Globus pallidus (tissue), 1 donor: Measurements from ENCODE around the gene MBP.
A peak's percentile ranks its signal among the peaks of the same experiment; 100 is the strongest.

Experiments used
- DNase-seq: peaks from one replicate; pipeline ENCODE4 v3.0.0-alpha.2; 2015; ENCODE audit warnings: low spot score

The MBP gene

DNA sequence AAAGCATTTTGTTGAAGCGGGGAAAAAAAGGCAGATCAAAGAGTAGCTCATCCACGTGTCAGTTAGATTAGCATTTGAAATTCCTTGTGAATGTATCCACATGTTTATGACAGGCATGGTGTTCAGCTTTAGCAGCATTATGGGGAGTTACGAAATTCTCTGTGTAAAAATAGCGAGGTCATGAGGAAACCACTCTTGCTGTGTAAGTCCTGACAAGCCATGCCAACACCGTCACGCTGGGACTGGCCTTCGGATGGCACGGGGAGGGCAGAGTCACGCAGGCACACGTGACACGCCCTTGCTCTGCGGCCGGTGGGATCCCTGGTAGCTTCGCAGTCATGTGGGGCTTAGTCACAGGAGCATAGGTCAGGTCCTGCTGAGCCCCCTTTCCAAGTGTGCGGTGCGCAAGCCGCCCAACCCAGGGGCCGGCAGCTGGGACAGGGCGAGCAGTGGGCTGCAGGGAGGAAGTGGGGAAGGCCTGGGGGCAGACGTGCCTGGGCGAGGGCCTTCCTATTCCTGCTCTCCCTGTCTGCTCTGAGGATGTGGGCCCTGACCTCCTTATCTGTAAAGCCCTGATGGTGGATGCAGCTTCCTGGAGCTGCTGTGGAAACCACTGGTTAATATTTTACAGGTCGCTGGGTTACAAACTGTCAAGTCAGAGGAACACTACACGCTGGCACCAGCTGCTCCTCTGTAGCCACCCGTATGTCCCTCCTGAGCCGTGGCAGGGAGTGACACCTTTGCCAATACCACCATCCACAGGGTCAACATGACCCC, 18.0 kb downstream of the MBP start:
- peak; percentile 65 for DNase-seq

DNA sequence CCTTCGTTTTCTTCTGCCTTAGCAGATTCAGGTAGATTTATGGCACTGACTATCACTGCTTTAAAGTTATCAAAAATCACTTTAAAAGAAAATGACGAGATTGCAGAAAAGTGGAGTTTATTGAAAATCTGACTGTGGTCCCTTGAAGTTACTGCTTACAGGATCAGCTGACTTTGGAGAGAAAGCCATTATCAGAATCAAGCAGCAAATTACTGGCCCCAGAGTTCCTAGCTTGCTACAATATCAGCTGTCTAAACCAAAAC, 18.5 kb downstream of the MBP start:
- DNase-seq, result no peak

DNA sequence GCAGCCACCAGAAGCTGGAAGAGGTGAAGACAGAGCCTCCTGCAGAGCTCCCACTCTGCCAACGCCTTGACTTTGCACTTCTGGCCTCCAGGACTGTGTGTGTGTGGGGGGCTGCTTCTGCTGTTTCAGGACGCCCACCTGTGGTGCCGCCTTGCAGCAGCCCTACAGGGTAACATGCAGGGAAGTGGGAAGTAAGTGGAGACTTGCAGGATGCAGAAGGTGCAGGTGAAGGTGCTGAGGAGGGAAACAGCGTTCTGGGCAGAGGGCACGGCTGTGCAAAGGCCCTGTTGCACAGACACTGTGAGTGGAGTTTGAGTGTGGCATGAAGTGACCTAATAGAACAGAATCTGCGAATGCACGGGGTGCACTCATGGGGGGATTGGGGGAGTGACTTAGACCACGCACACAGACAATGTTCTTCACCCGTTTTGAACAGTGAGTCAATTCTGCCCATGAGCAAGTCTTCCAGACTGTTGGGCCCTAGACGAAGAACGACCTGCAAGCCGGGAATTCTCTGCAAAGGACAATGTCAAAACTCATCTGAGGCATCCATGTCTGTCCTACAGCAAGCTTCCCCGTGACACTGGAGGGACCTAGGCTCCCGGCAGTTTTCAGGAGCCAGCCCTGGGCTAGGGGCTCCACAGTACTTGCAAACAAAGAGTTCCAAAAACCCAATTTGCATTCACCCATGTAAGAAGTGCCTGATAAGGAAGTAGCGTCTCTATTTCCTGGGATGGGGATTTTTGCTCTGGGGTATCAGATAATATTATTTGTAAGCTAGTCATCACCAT, 19.0 kb downstream of the MBP start:
- no peak for DNase-seq

DNA sequence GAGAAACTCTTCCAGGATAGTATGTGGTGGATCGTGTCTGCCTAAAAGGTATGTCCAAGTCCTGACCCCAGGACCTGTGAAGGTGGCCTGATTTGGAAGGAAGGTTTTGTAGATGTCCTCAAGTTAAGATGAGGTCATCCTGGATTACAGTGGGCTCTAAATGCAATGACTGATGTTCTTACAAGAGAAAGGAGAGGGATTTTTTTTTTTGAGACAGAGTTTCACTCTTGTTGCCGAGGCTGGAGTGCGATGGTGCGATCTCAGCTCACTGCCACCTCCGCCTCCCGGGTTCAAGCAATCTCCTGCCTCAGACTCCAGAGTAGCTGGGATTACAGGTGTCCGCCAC, 19.9 kb downstream of the MBP start:
- no peak for DNase-seq

DNA sequence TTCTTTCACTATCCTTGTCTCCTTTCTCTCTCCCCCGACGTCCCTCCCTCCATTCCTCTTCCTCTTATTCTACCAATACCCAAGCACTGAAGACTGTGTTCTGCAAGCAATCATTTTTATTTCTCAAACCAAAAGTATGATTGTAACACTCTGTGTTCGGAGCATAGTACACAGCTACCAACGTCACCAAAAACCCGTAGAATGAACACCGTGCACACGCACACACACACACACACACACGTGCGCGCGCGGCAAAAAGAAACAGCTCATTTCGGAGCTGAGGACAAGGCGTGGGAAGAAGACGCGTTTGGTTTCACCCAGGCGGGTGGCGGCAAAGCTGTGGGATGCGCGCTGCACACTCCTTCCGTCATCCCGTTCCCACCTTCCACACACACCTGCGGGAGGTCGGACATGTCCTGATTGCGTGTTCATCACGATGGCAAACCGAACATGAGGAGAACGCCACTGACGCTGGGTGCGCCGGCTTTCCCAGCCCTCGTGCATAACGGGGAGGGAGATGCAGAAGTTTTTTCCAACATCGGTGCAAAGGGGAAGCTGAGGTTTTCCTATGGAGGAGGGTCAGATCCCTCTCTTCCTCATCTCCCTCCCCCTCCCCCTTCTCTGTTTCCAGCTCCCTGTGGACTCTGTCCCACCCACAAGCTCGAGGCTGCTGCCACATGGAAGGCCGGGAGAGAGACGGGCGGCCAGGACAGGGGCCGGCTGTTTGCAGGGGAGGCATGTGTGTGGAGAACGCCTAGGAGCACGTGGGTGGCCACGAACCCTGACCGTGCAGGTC, 20.4 kb downstream of the MBP start:
- DNase-seq, result no peak

DNA sequence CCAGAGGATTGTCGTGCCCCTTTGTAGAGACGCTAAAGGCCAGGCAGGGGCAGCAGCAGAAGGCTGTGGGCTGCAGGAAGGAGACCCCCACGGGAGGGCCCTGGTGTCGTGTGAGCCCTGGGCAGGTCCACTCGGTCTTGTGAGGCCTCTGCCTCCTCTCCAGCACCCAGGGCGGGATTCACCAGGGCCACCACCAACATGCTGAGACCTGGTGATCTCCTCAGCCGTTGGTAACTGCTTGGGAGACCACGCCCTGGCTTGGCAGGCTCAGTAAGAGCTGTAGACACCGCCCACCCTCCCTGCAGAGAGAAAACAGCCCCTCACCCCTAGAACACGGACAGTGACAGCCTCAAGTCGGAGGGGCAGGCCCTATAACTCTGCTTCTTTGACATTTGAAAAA, 21.1 kb downstream of the MBP start:
- DNase-seq, result no peak

DNA sequence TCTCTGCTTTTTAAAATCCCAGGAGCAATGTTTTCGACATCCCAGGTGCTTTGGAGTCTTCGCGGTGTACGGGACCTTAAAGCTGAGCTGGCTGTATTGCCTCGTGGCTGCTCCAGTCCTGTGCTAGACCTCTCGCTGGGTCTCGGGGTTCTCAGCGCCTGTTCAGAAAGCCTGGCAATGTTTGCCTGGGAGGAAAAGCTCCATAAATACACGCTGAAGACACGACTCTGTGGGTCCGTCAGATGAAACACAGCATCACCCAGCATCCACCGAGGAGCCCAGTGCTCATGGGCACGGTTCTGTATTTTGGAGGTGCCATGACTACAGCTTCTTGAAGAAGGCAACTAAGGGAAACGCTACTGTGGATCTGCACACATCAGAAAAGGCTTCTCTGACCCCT, 21.6 kb downstream of the MBP start:
- DNase-seq, result no peak

DNA sequence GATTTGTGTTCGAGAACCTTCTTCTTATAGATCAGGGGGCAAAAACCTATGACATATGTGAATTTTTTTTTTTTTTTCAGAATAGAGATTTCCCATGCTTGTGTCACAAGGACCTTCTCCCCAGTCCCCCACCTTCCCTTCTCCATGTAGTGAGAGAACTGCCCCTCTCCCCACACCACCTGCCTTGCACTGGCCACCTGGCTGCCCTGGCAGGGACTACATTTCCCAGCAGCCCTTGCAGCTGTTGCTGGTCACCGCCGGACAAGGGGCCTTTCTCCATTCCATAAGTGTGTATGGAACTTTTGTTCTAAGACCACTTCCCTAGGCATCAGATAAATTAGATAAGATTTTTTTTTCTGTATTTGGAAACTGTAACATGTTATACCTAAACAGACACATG, 22.2 kb downstream of the MBP start:
- DNase-seq, result no peak

DNA sequence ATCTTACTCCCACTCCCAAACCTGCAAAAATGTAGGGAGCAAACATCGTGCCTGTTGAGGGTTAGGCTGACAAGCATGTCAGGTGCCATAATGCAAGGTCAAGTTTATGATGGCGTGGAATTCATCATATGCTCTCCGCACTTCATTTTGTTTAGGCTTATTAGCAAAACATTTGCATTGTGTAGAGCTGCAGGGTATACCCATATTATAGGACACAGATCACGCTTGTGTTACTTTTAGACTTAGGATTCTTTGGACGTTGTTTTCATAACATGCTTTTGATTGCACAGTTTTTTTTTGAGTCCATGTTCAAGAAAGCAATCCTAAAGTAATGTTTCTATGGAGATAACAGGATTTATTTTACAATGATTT, 22.9 kb downstream of the MBP start:
- no peak for DNase-seq

DNA sequence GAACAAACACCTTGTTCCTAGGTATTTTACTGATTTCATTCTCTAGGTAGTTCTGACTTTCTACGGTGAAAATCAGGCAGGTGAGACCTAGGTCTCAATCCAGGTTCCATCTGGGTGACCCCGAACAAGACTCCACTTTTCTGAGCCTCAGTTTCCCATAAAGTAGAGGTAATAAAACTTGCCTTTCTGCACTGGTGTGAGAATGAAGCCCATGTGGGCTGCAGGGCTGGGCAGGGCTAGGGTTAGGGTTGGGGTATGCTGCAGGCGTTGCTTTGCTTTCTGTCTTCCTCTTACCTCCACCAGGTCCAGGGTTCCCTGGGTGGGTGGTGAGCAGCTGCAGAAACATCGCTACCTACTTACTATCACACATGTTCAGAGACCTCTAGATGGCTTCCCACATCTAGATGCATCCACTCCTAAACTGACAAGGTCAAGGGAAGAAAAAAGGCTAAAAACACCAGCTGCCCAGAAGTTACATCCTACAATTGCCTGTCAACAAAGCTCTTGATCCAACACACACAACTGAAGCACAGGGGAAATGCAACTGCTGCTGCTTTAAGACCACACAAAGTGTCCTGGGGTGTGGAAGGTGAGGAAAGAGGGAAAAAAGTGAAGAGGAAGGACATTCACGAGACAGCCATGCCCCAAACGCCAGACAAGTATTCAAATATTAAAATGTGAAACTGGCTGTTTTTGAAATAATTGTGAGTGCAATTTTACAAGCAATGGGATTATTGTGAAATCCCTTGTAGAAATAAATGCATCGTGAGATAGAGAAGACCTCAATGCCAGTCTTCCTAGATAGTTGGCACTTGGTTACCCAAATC, 23.5 kb downstream of the MBP start:
- no peak for DNase-seq

DNA sequence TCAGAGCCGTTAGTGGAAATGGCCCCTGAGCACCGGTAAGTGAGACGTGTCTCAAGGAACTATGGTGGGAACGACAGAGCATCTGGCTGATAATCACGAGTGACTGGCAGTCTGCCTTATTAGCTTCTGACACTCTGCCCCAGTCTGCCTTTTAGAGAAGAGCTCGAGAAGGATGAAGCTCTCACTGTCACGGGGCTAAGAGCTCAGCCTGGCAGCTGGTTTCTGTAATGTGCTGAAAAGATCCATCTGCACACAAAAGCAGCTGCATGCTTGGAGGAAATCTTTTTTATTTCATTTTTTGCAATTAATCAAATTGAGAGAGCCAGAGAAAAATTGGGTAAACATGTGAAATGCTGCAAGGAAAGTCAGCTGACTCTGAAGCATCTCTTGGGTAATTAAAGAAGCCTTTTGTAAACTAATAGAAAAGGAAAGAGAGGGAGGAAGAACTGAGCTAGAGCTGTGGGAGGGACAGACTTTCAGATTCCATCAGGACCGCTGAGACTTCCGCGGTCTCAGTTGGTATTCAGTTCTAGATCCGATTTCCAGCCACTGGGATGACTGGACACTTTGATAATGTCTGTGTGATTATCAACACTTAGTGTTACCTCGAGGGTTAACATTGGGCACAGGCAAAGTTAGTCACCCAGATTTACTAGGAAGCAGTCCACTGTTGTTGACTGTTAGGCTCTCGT, 24.4 kb downstream of the MBP start:
- peak; percentile 70 for DNase-seq

DNA sequence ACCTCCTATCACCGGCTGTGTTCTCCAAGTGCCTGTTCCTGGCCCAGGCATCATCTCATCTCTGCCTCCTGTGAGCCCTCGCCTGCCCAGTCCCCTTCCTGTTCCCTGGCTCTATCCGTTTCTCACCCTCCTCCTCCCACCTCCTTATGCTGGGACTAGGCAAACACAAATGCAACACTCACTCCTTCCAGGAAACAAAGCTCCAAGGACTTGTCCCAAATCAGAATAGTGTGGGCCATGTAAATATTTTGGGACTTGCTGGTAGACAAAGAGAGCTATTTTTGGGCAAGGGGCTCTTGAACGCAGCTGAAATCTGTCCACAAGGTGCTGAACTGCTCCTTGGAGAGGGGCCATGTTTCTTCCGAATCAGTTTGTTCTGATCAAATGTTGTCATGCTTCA, 25.3 kb downstream of the MBP start:
- DNase-seq, result no peak

DNA sequence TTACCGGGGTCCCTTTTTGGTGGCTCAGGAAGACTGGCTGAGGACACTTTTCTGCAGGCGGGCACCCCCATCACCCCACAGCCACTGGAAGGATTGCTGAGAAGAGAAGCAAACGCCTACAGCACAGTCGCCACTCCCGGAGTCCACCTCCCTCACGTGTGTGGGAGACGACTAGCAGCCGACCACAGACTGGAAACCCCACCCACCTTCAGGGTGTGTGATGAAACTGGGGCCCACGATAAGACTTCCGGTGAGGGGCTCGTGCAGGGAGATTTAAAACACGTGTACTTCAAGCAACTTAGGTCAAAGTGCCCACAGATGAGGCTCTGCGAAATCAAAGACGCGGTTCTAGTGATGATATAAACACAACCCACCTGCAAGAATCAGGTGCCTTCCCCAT, 26.3 kb downstream of the MBP start:
- DNase-seq, result no peak

DNA sequence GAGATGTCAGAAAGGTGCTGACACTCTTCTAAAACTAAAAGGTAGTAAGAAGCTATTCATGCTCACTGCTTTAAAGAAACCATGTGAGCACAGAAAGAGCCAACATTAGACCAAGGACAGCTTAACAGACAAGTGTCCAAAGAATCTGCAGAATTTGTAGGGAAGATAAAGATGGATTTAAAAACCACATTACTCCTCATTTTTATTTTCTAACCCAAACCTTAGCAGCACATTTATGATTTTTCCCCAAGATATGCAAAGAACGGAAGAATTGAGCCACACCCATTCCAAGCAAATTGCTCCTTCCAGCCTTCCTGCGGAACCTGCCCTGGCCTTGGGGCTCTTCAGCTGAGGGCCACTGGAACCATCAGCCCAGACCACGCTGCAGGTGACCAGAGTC, 26.9 kb downstream of the MBP start:
- DNase-seq, result no peak

DNA sequence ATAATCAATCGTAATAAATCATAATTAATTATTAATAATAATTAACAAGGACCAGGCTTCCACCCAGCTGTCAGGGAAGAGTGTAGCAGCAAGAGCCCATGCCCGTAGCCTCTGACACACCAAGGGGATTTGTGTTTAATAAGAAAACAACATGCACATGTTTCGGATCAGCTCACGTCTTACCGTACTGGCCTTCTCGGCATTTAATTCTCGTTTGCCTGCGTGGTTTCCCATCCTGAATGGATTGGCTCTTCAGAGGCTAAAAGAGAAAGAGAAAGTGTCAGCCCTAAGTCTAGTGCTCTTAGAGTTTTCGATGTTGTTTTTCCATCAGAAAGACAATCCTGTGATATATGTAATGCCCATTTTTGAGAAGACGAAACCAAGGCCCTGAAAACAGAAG, 27.6 kb downstream of the MBP start:
- no peak for DNase-seq

DNA sequence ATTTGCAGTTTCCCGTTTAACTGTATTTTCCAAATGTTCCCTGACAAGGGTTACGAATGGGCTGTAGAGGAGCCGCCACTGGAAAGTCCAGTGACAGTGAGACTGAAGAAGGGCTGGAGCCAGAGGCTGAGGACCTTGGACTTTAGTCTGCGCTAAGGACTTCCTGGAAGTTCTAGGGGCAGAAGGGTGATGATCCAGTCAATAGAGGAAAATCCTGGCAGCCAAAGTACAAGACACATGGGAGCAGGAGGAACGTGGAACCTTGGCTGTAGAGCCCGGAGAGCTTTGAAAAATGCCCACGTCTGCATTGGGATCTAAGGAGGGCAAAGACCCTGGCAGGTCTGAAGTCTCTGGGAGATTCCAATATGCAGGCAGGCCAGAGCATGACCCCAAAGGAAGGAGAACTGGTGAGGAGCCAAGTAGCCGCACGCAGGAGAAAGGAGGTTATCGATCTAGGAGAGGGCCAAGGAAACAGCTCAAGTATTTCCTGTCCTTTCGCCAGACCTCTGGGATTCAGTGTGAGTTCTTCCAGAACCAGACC, 28.5 kb downstream of the MBP start:
- no peak for DNase-seq

DNA sequence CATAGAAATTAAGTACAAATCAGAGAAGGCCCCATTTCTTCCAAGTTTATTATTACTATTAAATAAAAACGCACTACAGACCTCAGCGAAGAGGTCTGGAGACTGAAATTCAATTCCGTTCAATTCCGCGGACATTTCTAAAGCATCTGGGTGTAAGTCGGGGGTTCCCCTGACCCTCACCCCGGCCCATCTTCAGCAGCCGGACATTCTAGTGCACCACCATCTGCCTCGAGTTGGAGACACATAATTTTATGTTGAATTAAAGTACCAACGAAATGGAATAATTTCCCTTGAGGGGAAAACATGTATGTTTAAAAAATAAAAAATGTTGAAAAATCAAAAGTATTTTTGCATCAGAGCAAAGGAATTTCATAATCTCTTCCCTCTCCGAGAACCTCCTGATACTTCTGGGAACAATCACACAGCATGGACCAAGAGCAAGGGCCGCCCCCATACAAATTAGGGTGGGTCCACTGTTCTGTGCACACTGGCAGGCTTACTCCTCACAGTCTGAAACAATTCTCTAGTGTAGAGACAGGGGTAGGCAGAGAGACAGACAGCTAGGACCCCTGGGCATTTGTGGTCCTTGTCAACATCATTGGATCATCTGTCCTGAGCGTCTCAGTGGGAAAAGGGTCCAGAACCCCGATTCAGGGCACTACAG, 29.3 kb downstream of the MBP start:
- no peak for DNase-seq

DNA sequence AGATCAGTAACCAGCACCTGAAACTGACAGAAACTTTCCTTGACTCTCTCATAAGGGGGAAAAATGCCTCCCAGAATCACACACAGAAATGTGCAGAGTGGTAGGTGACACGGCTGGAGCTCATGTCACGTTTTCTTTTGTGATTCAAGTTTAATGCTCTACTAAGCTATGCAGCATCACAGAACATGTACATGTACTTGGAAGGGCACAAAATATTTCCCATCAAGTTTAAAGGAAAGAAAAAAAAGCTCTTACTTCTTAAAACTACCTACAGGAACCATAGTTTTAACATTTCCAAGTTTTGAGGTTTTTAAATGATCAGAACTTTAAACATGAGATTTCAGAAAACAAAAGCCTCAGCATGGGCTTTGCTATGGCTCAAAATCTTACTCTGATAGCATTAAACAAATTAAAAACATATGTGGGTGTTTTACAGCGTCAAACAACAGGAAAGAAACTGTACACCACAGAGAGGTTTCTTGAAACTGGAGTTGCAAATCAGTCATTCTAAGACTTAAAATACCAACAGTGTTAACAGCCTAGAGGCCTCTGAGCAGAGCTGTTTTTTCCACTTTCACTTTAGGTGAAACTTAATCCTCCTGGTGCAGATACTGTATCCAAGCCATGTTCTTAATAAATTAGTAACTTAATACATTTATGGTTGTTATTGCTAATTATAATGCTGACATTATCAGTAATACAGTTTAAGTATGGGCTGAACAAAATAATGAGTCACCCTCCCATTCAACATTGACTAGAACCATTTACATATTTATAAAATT, 30.1 kb downstream of the MBP start:
- DNase-seq, result no peak

DNA sequence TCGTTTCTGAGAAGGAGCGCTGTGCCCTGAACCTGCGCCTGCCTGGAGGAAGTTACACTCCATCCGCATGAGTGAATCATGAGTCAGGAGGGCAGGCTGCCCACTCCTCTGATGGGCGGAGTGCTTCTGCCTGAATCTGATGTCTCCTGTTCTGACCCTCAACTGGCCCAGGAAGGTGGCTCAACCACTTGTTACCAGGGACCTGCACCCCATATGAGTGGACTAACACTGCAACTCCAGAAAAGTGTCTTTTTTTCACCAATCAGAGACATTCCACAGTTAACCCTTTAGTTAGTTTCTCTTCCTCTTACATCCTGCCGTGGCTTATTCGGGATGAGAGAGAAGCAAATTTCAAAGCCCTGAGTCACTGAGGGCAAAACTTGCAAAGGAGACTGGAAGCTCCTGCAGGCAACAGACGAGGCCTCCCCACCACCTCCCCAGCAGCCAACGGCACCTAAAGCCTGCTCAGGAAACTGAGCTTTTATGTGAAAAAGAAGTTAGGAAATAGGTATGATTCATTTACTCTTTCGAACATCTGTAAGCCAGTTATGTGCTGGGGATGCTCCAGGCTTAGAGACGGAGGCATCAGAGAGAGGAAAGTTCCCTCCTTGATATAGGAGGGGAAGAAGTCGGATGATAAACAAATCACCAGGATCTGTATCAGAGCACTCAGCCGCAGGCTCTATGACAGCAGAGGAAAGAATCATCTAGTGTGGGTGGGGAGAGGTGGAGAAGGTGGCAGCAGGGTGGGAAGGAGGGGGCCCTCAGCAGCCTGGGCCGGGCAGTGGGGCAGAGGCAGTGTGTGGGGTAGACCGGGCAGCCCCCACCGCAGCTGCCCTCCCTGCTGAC, 30.9 kb downstream of the MBP start:
- DNase-seq, result no peak
